A549 (cell line): ENCODE data around the gene KATNA1. TPM values are rescaled to one million over a fixed set of nuclear protein-coding genes. Genes with fewer than 3 reads are reported as not detected.

ENCODE experiments used
- ATAC-seq, 2 experiments: fragments of 200-7000 bp in 1 of 2; fragments of >200 bp in 1 of 2; cut with Nextera tagmentation in 1 of 2; cut with Tn5 transposase in 1 of 2; 3 replicates each; pipeline versions ENCODE4 v1.8.0 to v1.9.1; 2018 to 2020; ENCODE audit warnings: mild to moderate bottlenecking in 1 of 2, moderate library complexity in 1 of 2
- CTCF ChIA-PET: fragments of 300-600 bp; sonication (Branson Sonifier 250); formaldehyde crosslinking; extraction: SDS; loops from one replicate; lab custom pipeline; 2021; ENCODE audit warnings: antibody characterized with exemption, inconsistent platforms; lab: Yijun Ruan, JAX
- POLR2A ChIA-PET: fragments of 350-600 bp; formaldehyde crosslinking; extraction: SDS; loops from one replicate; lab custom pipeline; 2021; ENCODE audit warnings: antibody characterized with exemption, inconsistent platforms; lab: Yijun Ruan, JAX
- DNase-seq, 2 experiments: peaks; one replicate each; pipeline versions ENCODE4 v3.0.0 to v3.0.0-alpha.2; 2011 to 2016; ENCODE audit warnings: low read depth in 1 of 2, low spot score in 1 of 2
- FAIRE-seq: peaks from 2 replicates; lab custom pipeline; 2011; peaks lifted over from hg19 to GRCh38; lab: Jason Lieb, UNC
- H3K27ac ChIP-seq, 2 experiments: fragments of >200 bp; sonication (Bioruptor Twin); formaldehyde crosslinking; 3 replicates each; pipeline ENCODE4 v1.5.1; 2016 to 2017
- H3K4me1 ChIP-seq: fragments of >200 bp; sonication (Bioruptor Twin); formaldehyde crosslinking; 3 replicates; pipeline ENCODE4 v1.6.1; 2016
- H3K4me2 ChIP-seq: fragments of >200 bp; sonication (Bioruptor Twin); formaldehyde crosslinking; 3 replicates; pipeline ENCODE4 v1.6.1; 2016
- H3K4me3 ChIP-seq: fragments of >200 bp; sonication (Bioruptor Twin); formaldehyde crosslinking; 3 replicates; pipeline ENCODE4 v1.5.1; 2016
- H3K9me3 ChIP-seq: fragments of >200 bp; sonication (Bioruptor Twin); formaldehyde crosslinking; 3 replicates; pipeline ENCODE4 v1.6.1; 2016
- BHLHE40 ChIP-seq: IDR thresholded peaks from 2 replicates; pipeline ENCODE4 v1.6.1; 2012; ENCODE audit warnings: low read depth, low read length, inconsistent platforms
- CBX2 ChIP-seq: fragments of 200-600 bp; sonication (generic); IDR thresholded peaks from 2 replicates; pipeline ENCODE4 v1.6.1; 2016; ENCODE audit warnings: low read depth, mild to moderate bottlenecking, borderline replicate concordance
- CHD4 ChIP-seq: fragments of 200-600 bp; sonication (generic); IDR thresholded peaks from 2 replicates; pipeline ENCODE4 v1.6.1; 2016; ENCODE audit warnings: antibody characterized with exemption, mild to moderate bottlenecking, borderline replicate concordance
- EHMT2 ChIP-seq: fragments of 200-600 bp; sonication (generic); IDR thresholded peaks from 2 replicates; pipeline ENCODE4 v1.6.1; 2016; ENCODE audit warnings: antibody characterized with exemption, low read depth, mild to moderate bottlenecking, moderate library complexity
- EP300 ChIP-seq, 2 experiments: fragments of >200 bp; sonication (Bioruptor Twin); formaldehyde crosslinking; IDR thresholded peaks; 2 replicates in 1 of 2; 3 replicates in 1 of 2; pipeline ENCODE4 v1.6.1; 2016 to 2017
- FOSL2 ChIP-seq, 2 experiments: fragments of 450-650 bp in 1 of 2; fragments of >200 bp in 1 of 2; sonication (Bioruptor Twin) in 1 of 2; formaldehyde crosslinking; IDR thresholded peaks; 2 replicates each; pipeline versions ENCODE4 v1.5.0 to v1.6.1; 2016 to 2020; ENCODE audit warnings: mild to moderate bottlenecking in 1 of 2, moderate library complexity in 1 of 2
- HOXA7 ChIP-seq: fragments of 250-450 bp; sonication (Bioruptor Pico); IDR thresholded peaks from 2 replicates; pipeline ENCODE4 v1.5.0; 2020; ENCODE audit warnings: mild to moderate bottlenecking, moderate library complexity
- HOXB13 ChIP-seq: fragments of 250-450 bp; sonication (Bioruptor Pico); IDR thresholded peaks from 2 replicates; pipeline ENCODE4 v1.5.0; 2020; ENCODE audit warnings: low read depth, mild to moderate bottlenecking, moderate library complexity
- JUN ChIP-seq, 2 experiments: fragments of >200 bp; sonication (Bioruptor Twin); formaldehyde crosslinking; IDR thresholded peaks; 2 replicates in 1 of 2; 3 replicates in 1 of 2; pipeline ENCODE4 v1.6.1; 2016 to 2017
- MAFK ChIP-seq: fragments of 450-650 bp; IDR thresholded peaks from 2 replicates; pipeline ENCODE4 v1.6.1; 2014; ENCODE audit not compliant: partially characterized antibody
- POLR2AphosphoS2 ChIP-seq: conservative IDR thresholded peaks from 2 replicates; pipeline ENCODE4 v1.6.1; 2012; ENCODE audit warnings: low read length, improper control_type of control experiment, inconsistent platforms
- RFX5 ChIP-seq: fragments of 450-650 bp; IDR thresholded peaks from 2 replicates; pipeline ENCODE4 v1.7.1; 2014; ENCODE audit warnings: antibody characterized with exemption, mild to moderate bottlenecking, moderate library complexity
- SREBF2 ChIP-seq: fragments of 450-650 bp; IDR thresholded peaks from 2 replicates; pipeline ENCODE4 v1.6.1; 2014; ENCODE audit warnings: mild to moderate bottlenecking, moderate library complexity
- WGBS: methylation state at CpG from one replicate; pipeline ENCODE4 v1.1.6; 2017; ENCODE audit errors: missing lambda C conversion rate; 5-methylcytosine and 5-hydroxymethylcytosine counted together
- polyA plus RNA-seq, 4 experiments: library from polyadenylated mRNA; depleted of rRNA in 3 of 4; stranded (reverse); fragments of >200 nt; fragmentation: RNase III in 1 of 4; extraction: RNeasy Plus Mini Kit Qiagen cat#74134 plus additional on column Dnase treatment in 1 of 4; gene quantifications; 2 replicates in 3 of 4; 3 replicates in 1 of 4; pipeline ENCODE4 v1.2.3, GENCODE V29; 2011 to 2017
- TF ChIP-seq, protein P1 (sequence below): fragments of 450-650 bp; IDR thresholded peaks from 2 replicates; pipeline ENCODE4 v1.6.1; 2014; ENCODE audit warnings: antibody characterized with exemption
- TF ChIP-seq, protein P2 (sequence below): fragments of 250-450 bp; sonication (Bioruptor Pico); IDR thresholded peaks from 2 replicates; pipeline ENCODE4 v1.5.0; 2020; ENCODE audit warnings: low read depth, mild to moderate bottlenecking, moderate library complexity
- TF ChIP-seq, protein P3 (sequence below): IDR thresholded peaks from 2 replicates; pipeline ENCODE4 v1.6.1; 2012
- TF ChIP-seq, protein P4 (sequence below): fragments of >200 bp; sonication (Bioruptor Twin); formaldehyde crosslinking; IDR thresholded peaks from 3 replicates; pipeline ENCODE4 v1.5.1; 2016

KATNA1 gene
- polyA plus RNA-seq, 2 of the 4 experiments (the other 2 are of a cell fraction): 9.4 to 27.0 TPM

DNA sequence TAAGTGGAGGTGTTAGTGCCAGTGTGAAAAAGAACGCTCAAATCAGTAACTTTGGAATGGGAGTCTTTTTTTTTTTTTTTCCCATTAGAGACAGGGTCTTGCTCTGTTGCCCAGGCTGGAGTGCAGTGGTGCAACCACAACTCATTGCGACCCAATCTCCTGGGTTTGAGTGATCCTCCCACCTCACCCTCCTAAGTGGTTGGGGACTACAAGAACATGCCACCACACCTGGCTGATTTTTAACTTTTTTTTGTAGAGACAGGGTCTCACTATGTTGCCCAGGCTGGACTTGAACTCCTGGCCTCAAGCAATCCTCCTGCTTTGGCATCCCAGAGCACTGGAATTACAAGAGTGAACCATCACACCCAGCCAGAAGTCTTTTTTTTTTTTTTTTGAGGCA lies 49.7 kb upstream of the KATNA1 start:
- WGBS: 100% methylated on average over 2 of the region's 2 CpGs
- DNase-seq: no peak
- Histone ChIP-seq H3K27ac (no peak overlapping the region), H3K9me3 (no peaks in the 10 kb centered on the region), H3K4me1 (no peaks in the 10 kb centered on the region), H3K4me2 (no peak overlapping the region)
- ChIA-PET POLR2A (no interaction called here), CTCF (interaction anchor here (0.6 kb wide), 2 partner anchors 10 to 1190 kb away, joined by 3 read pairs; no protein-coding TSS in a partner anchor)
- no peak for TF ChIP-seq HOXB13 (CRISPR knock-in tag)
- no peak for TF ChIP-seq POLR2AphosphoS2
- TF ChIP-seq BHLHE40: no peak
- TF ChIP-seq EHMT2: no peak
- no peak for TF ChIP-seq FOSL2 (IDR thresholded peaks at IDR 0.05)
- TF ChIP-seq FOSL2 (CRISPR knock-in tag; IDR thresholded peaks at IDR 0.05): no peak
- no peak for TF ChIP-seq EP300 (IDR thresholded peaks at IDR 0.05)
- no peak for TF ChIP-seq MAFK
- TF ChIP-seq, protein P1, sequence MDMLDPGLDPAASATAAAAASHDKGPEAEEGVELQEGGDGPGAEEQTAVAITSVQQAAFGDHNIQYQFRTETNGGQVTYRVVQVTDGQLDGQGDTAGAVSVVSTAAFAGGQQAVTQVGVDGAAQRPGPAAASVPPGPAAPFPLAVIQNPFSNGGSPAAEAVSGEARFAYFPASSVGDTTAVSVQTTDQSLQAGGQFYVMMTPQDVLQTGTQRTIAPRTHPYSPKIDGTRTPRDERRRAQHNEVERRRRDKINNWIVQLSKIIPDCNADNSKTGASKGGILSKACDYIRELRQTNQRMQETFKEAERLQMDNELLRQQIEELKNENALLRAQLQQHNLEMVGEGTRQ: no peak
- no peak for TF ChIP-seq HOXA7 (CRISPR knock-in tag)
- TF ChIP-seq CHD4: no peak
- TF ChIP-seq, all 56 proteins: peak for 0
- ATAC-seq: no peak
- no peak overlapping the region for H3K4me3 ChIP-seq
- no peak for FAIRE-seq

DNA sequence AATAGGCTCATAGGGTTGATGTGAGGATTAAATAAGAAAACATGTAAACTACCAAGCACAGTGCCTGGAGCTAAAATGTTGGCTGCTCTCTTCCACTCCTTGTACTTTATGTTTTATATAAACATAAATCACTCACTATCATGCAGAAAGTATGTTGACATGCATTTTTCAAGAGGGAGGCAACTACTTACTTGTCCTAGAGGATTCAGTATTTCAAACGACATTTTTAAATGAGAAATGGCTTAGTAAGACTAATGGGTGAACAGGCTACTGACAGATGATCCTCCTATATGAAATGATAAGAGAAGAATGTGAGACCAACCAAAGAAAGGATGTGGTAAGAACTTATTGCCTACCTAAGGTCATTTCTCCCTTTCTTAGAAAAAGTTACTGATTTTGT lies 48.4 kb upstream of the KATNA1 start:
- no peaks in the 10 kb centered on the region for H3K9me3 ChIP-seq
- H3K4me1 ChIP-seq: no peaks in the 10 kb centered on the region
- DNase-seq: no peak
- no peak overlapping the region for H3K27ac ChIP-seq
- ATAC-seq: no peak
- H3K4me2 ChIP-seq: no peak overlapping the region
- ChIA-PET CTCF (no interaction called here), POLR2A (no interaction called here)
- H3K4me3 ChIP-seq: no peak overlapping the region
- TF ChIP-seq SREBF2: no peak
- FAIRE-seq: no peak
- 68% methylated on average over 1 of the region's 1 CpG for WGBS

DNA sequence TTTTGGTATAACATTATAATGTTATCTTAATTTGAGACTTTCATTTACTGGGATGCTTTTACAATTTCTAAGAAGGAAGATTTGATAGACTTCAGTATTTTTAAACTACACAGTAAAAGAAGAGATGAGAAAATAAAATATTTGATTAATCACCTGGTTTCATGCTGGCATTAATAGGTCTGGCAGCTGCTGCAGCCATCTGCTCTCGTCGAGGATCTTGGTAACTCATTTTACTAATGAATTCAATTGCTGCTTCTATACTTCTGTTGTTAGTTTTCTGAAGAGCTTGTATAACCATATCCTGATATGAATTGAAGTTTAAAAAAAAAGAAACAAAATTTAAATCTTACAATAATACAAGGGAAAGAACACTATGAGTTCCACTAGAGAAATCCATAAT lies 46.4 kb upstream of the KATNA1 start:
- Histone ChIP-seq H3K4me2 (no peak overlapping the region), H3K9me3 (no peaks in the 10 kb centered on the region), H3K4me3 (no peak overlapping the region), H3K27ac (no peak overlapping the region), H3K4me1 (no peaks in the 10 kb centered on the region)
- ChIA-PET POLR2A (no interaction called here), CTCF (interaction anchor here (0.8 kb wide), 1 partner anchor 10 kb away, joined by 3 read pairs; no protein-coding TSS in a partner anchor)
- WGBS: 96% methylated on average over 2 of the region's 2 CpGs
- ATAC-seq (no peak), DNase-seq (no peak), FAIRE-seq (no peak)
- TF ChIP-seq, protein P2, sequence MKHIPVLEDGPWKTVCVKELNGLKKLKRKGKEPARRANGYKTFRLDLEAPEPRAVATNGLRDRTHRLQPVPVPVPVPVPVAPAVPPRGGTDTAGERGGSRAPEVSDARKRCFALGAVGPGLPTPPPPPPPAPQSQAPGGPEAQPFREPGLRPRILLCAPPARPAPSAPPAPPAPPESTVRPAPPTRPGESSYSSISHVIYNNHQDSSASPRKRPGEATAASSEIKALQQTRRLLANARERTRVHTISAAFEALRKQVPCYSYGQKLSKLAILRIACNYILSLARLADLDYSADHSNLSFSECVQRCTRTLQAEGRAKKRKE (CRISPR knock-in tag): no peak
- TF ChIP-seq, protein P3, sequence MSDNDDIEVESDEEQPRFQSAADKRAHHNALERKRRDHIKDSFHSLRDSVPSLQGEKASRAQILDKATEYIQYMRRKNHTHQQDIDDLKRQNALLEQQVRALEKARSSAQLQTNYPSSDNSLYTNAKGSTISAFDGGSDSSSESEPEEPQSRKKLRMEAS: no peak

DNA sequence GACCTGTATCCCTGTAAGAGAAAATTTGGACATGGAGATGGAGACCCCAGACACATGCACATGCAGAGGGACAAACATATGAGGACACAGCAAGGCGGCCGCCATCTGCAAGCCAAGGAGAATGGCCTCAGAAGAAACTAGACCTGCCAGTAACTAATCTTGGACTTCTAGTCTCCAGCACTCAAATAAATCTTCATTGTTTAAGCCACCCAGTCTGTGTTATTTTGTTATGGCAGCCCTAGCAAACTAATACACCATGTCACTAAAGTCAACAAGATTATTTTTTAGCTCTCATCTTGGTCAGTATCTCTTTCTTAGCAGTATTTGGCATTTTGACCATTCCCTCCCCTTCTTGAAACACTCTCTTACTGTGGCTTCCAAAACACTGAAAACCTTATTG lies 42.7 kb upstream of the KATNA1 start:
- H3K4me3 ChIP-seq: no peak overlapping the region
- ChIA-PET POLR2A (no interaction called here), CTCF (interaction anchor here (0.7 kb wide), 1 partner anchor 55 kb away, joined by 3 read pairs; no protein-coding TSS in a partner anchor)
- no peaks in the 10 kb centered on the region for H3K4me1 ChIP-seq
- no peak for TF ChIP-seq CBX2
- TF ChIP-seq JUN (IDR thresholded peaks at IDR 0.05): no peak
- no peak for TF ChIP-seq EHMT2
- no peak for DNase-seq
- H3K4me2 ChIP-seq: no peak overlapping the region
- no peak overlapping the region for H3K27ac ChIP-seq
- FAIRE-seq: no peak
- WGBS: 93% methylated on average over 2 of the region's 2 CpGs
- no peak for ATAC-seq
- no peaks in the 10 kb centered on the region for H3K9me3 ChIP-seq

DNA sequence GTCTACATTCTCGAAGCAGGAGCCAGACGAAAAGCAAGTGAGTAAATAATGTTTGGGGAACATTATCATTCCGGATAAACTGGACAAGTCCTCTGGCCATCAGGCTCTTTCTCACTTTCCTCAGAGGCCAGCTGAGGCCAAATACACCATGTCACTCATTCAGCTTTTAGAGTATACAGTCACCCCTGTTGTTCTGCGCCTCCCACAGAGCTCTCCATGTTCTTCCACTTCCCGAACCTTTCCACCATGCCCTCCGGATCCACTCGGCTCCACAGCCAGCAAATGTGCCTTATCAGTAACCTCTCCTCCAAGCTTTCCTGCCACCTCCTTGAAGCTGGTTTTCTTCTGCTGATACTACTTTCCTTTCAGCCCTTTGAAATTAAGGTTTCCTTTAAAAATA lies 37.7 kb upstream of the KATNA1 start:
- POLR2A ChIA-PET: no interaction called here
- Histone ChIP-seq H3K4me2 (no peak overlapping the region), H3K27ac (no peak overlapping the region), H3K4me1 (no peaks in the 10 kb centered on the region), H3K4me3 (no peak overlapping the region), H3K9me3 (no peaks in the 10 kb centered on the region)
- FAIRE-seq (no peak), ATAC-seq (no peak), DNase-seq (no peak)
- TF ChIP-seq, protein P4, sequence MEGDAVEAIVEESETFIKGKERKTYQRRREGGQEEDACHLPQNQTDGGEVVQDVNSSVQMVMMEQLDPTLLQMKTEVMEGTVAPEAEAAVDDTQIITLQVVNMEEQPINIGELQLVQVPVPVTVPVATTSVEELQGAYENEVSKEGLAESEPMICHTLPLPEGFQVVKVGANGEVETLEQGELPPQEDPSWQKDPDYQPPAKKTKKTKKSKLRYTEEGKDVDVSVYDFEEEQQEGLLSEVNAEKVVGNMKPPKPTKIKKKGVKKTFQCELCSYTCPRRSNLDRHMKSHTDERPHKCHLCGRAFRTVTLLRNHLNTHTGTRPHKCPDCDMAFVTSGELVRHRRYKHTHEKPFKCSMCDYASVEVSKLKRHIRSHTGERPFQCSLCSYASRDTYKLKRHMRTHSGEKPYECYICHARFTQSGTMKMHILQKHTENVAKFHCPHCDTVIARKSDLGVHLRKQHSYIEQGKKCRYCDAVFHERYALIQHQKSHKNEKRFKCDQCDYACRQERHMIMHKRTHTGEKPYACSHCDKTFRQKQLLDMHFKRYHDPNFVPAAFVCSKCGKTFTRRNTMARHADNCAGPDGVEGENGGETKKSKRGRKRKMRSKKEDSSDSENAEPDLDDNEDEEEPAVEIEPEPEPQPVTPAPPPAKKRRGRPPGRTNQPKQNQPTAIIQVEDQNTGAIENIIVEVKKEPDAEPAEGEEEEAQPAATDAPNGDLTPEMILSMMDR: no peak
- TF ChIP-seq POLR2AphosphoS2 (no peak), HOXB13 (CRISPR knock-in tag) (no peak), RFX5 (no peak), CHD4 (no peak)
- CTCF ChIA-PET: no interaction called here
- 84% methylated on average over 7 of the region's 7 CpGs for WGBS
